Measurements from ENCODE around the gene HNF1A. TPM values are rescaled to one million over a fixed set of nuclear protein-coding genes. Genes with fewer than 3 reads are reported as not detected.

Gene HNF1A
- total and polyA plus RNA-seq, 4 donors = 8.2 to 19.8 (median 10.6) TPM

GRCh38 chr12:120982659-120983058, 4.3 kb downstream of the HNF1A start:
- no peak for DNase-seq (ENCODE audit: low spot score)
- Histone ChIP-seq H3K4me3 (ENCODE audit: low read depth in 1 of 3, low read length in 3 of 3) (no peak overlapping the region), H3K36me3 (ENCODE audit: control insufficient read depth in 4 of 4, insufficient read depth in 3 of 4, low read depth in 1 of 4, low read length in 3 of 4) (no peaks in the 10 kb centered on the region), H3K27ac (ENCODE audit: low read depth in 1 of 2, low read length in 2 of 2) (no peak overlapping the region), H3K9me3 (ENCODE audit: control insufficient read depth in 4 of 4, low read length in 3 of 4) (no peaks in the 10 kb centered on the region), H3K9ac (ENCODE audit: low read depth in 1 of 2, low read length in 2 of 2) (no peak overlapping the region), H3K4me1 (ENCODE audit: control insufficient read depth in 4 of 4, insufficient read depth in 4 of 4, low read length in 3 of 4) (peaks cover 16 to 55% (median 44%) of the 10 kb centered on the region in 4 donors), H3K27me3 (ENCODE audit: control insufficient read depth in 4 of 4, insufficient read depth in 4 of 4, low read length in 3 of 4) (no peaks in the 10 kb centered on the region)
- no peak for TF ChIP-seq ATF3 (IDR thresholded peaks at IDR 0.05)
- TF ChIP-seq, protein P1, sequence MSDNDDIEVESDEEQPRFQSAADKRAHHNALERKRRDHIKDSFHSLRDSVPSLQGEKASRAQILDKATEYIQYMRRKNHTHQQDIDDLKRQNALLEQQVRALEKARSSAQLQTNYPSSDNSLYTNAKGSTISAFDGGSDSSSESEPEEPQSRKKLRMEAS (IDR thresholded peaks at IDR 0.05) = no peak
- TF ChIP-seq JUND (IDR thresholded peaks at IDR 0.05) = no peak
- TF ChIP-seq RXRA (IDR thresholded peaks at IDR 0.05) = no peak
- TF ChIP-seq FOXA1 (IDR thresholded peaks at IDR 0.05) = no peak
- no peak for TF ChIP-seq ZBTB33 (IDR thresholded peaks at IDR 0.05)
- TF ChIP-seq EGR1 (IDR thresholded peaks at IDR 0.05; ENCODE audit: low read depth in 2 of 2) = no peak
- no peak for TF ChIP-seq HNF4G (IDR thresholded peaks at IDR 0.05)
- TF ChIP-seq HNF4A (conservative IDR thresholded peaks at IDR 0.05) = no peak
- no peak for TF ChIP-seq TAF1 (conservative IDR thresholded peaks at IDR 0.05)
- no peak for TF ChIP-seq RAD21 (IDR thresholded peaks at IDR 0.05)
- TF ChIP-seq, protein P2, sequence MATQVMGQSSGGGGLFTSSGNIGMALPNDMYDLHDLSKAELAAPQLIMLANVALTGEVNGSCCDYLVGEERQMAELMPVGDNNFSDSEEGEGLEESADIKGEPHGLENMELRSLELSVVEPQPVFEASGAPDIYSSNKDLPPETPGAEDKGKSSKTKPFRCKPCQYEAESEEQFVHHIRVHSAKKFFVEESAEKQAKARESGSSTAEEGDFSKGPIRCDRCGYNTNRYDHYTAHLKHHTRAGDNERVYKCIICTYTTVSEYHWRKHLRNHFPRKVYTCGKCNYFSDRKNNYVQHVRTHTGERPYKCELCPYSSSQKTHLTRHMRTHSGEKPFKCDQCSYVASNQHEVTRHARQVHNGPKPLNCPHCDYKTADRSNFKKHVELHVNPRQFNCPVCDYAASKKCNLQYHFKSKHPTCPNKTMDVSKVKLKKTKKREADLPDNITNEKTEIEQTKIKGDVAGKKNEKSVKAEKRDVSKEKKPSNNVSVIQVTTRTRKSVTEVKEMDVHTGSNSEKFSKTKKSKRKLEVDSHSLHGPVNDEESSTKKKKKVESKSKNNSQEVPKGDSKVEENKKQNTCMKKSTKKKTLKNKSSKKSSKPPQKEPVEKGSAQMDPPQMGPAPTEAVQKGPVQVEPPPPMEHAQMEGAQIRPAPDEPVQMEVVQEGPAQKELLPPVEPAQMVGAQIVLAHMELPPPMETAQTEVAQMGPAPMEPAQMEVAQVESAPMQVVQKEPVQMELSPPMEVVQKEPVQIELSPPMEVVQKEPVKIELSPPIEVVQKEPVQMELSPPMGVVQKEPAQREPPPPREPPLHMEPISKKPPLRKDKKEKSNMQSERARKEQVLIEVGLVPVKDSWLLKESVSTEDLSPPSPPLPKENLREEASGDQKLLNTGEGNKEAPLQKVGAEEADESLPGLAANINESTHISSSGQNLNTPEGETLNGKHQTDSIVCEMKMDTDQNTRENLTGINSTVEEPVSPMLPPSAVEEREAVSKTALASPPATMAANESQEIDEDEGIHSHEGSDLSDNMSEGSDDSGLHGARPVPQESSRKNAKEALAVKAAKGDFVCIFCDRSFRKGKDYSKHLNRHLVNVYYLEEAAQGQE (IDR thresholded peaks at IDR 0.05) = no peak
- no peak for TF ChIP-seq FOXA2 (IDR thresholded peaks at IDR 0.05)
- WGBS = 82% methylated on average over 7 of the region's 7 CpGs

- Histone ChIP-seq H3K27ac (ENCODE audit: low read depth in 1 of 2, low read length in 2 of 2) (peak overlapping the region; percentile 69 to 80), H3K9me3 (ENCODE audit: control insufficient read depth in 4 of 4, low read length in 3 of 4) (no peaks in the 10 kb centered on the region), H3K4me3 (ENCODE audit: low read depth in 1 of 3, low read length in 3 of 3) (peak overlapping the region in 1 of 3 donors; percentile 5), H3K9ac (ENCODE audit: low read depth in 1 of 2, low read length in 2 of 2) (peak overlapping the region; percentile 12 to 45), H3K36me3 (ENCODE audit: control insufficient read depth in 4 of 4, insufficient read depth in 3 of 4, low read depth in 1 of 4, low read length in 3 of 4) (peaks cover 0 to 7% (median 6%) of the 10 kb centered on the region in 4 donors), H3K4me1 (ENCODE audit: control insufficient read depth in 4 of 4, insufficient read depth in 4 of 4, low read length in 3 of 4) (peaks cover 16 to 51% (median 42%) of the 10 kb centered on the region in 4 donors), H3K27me3 (ENCODE audit: control insufficient read depth in 4 of 4, insufficient read depth in 4 of 4, low read length in 3 of 4) (no peaks in the 10 kb centered on the region)
- TF ChIP-seq ATF3 (IDR thresholded peaks at IDR 0.05) = no peak
- TF ChIP-seq FOXA2 (IDR thresholded peaks at IDR 0.05) = no peak
- no peak for TF ChIP-seq EGR1 (IDR thresholded peaks at IDR 0.05; ENCODE audit: low read depth in 2 of 2)
- no peak for TF ChIP-seq FOXA1 (IDR thresholded peaks at IDR 0.05)
- no peak for TF ChIP-seq TAF1 (conservative IDR thresholded peaks at IDR 0.05)
- TF ChIP-seq HNF4A (conservative IDR thresholded peaks at IDR 0.05) = no peak
- no peak for TF ChIP-seq ZBTB33 (IDR thresholded peaks at IDR 0.05)
- no peak for TF ChIP-seq HNF4G (IDR thresholded peaks at IDR 0.05)
- no peak for TF ChIP-seq RAD21 (IDR thresholded peaks at IDR 0.05)
- TF ChIP-seq, protein P1 (IDR thresholded peaks at IDR 0.05) = no peak
- no peak for TF ChIP-seq CTCF (IDR thresholded peaks at IDR 0.05; ENCODE audit: low read depth, low read length, missing input control)
- TF ChIP-seq, protein P2 (IDR thresholded peaks at IDR 0.05) = no peak
- no peak for TF ChIP-seq SP1 (IDR thresholded peaks at IDR 0.05)
- TF ChIP-seq YY1 (IDR thresholded peaks at IDR 0.05) = no peak
- DNase-seq (ENCODE audit: low spot score) = no peak
- WGBS = 60% methylated on average over 4 of the region's 4 CpGs
These were observed 5.4 kb downstream of the HNF1A start for GRCh38 chr12:120983759-120984158.
